OCI-LY3 (cell line): ENCODE results near the gene CEBPG.

ENCODE experiments used
- H2AFZ ChIP-seq: fragments of 200-600, 300-600 bp; shearing (Covaris generic); 2 replicates; pipeline ENCODE4 v1.6.0; 2014; ENCODE audit warnings: antibody characterized with exemption, low read depth, low read length
- H3K27ac ChIP-seq: fragments of 200-600, 300-600 bp; sonication (generic); 2 replicates; pipeline ENCODE4 v1.5.1; 2014; ENCODE audit warnings: mild to moderate bottlenecking, low read length, moderate library complexity, mixed read lengths
- H3K27me3 ChIP-seq: fragments of 200-600, 300-600 bp; sonication (generic); 2 replicates; pipeline ENCODE4 v1.6.1; 2014; ENCODE audit warnings: low read depth, low read length, mixed read lengths
- H3K36me3 ChIP-seq: fragments of 200-600, 300-600 bp; sonication (generic); replicated peaks from 2 replicates; pipeline ENCODE3; 2014; ENCODE audit warnings: low read depth, low read length, mixed read lengths
- H3K4me1 ChIP-seq: fragments of 300-600, 200-600 bp; sonication (generic); 2 replicates; pipeline ENCODE4 v1.6.1; 2014; ENCODE audit warnings: low read length, mixed read lengths
- H3K4me2 ChIP-seq: fragments of 200-600, 300-600 bp; sonication (generic); 2 replicates; pipeline ENCODE4 v1.6.1; 2014; ENCODE audit warnings: low read length, mixed read lengths
- H3K4me3 ChIP-seq: fragments of 300-600, 200-600 bp; sonication (generic); 2 replicates; pipeline ENCODE4 v1.5.1; 2014; ENCODE audit warnings: antibody characterized with exemption, mild to moderate bottlenecking, low read length, moderate library complexity
- H3K79me2 ChIP-seq: fragments of 300-600, 200-600 bp; shearing (Covaris generic); 2 replicates; pipeline ENCODE4 v1.6.1; 2014; ENCODE audit warnings: mild to moderate bottlenecking, low read length, mixed read lengths
- H3K9ac ChIP-seq: fragments of 300-600, 200-600 bp; shearing (Covaris generic); 2 replicates; pipeline ENCODE4 v1.6.0; 2014; ENCODE audit warnings: mild to moderate bottlenecking, low read length, moderate library complexity
- H3K9me3 ChIP-seq: fragments of 200-600, 300-600 bp; shearing (Covaris generic); 2 replicates; pipeline ENCODE4 v1.6.1; 2014; ENCODE audit warnings: low read length, mixed read lengths; ENCODE audit not compliant: insufficient read depth
- H4K20me1 ChIP-seq: fragments of 200-600, 300-600 bp; sonication (generic); 2 replicates; pipeline ENCODE4 v1.6.1; 2016; ENCODE audit warnings: low read length, mixed read lengths; ENCODE audit not compliant: insufficient read depth
- EZH2phosphoT487 ChIP-seq: fragments of 200-600 bp; shearing (Covaris generic); IDR thresholded peaks from 2 replicates; pipeline ENCODE4 v1.6.1; 2018; ENCODE audit warnings: antibody characterized with exemption, mixed run types, low read depth
- TF ChIP-seq, protein P1 (sequence below): fragments of 200-600, 300-600 bp; sonication (generic); IDR thresholded peaks from 2 replicates; pipeline ENCODE4 v1.5.1; 2014; ENCODE audit warnings: antibody characterized with exemption, low read length, low read depth

Gene CEBPG

GRCh38 chr19:33421368-33421767 lies 47.9 kb downstream of the CEBPG start:
- H3K79me2 ChIP-seq: no peaks in the 10 kb centered on the region
- TF ChIP-seq EZH2phosphoT487: no peak
- TF ChIP-seq, protein P1, sequence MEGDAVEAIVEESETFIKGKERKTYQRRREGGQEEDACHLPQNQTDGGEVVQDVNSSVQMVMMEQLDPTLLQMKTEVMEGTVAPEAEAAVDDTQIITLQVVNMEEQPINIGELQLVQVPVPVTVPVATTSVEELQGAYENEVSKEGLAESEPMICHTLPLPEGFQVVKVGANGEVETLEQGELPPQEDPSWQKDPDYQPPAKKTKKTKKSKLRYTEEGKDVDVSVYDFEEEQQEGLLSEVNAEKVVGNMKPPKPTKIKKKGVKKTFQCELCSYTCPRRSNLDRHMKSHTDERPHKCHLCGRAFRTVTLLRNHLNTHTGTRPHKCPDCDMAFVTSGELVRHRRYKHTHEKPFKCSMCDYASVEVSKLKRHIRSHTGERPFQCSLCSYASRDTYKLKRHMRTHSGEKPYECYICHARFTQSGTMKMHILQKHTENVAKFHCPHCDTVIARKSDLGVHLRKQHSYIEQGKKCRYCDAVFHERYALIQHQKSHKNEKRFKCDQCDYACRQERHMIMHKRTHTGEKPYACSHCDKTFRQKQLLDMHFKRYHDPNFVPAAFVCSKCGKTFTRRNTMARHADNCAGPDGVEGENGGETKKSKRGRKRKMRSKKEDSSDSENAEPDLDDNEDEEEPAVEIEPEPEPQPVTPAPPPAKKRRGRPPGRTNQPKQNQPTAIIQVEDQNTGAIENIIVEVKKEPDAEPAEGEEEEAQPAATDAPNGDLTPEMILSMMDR: no peak
- no peaks in the 10 kb centered on the region for H3K27me3 ChIP-seq
- H3K9ac ChIP-seq: no peak overlapping the region
- H3K27ac ChIP-seq: no peak overlapping the region
- H3K4me3 ChIP-seq: no peak overlapping the region
- peaks cover 3% of the 10 kb centered on the region; the same call in 1 of the 2 replicates for H3K4me1 ChIP-seq
- no peaks in the 10 kb centered on the region for H4K20me1 ChIP-seq
- H3K4me2 ChIP-seq: no peak overlapping the region
- H3K36me3 ChIP-seq: no peaks in the 10 kb centered on the region
- no peak overlapping the region for H2AFZ ChIP-seq
- H3K9me3 ChIP-seq: no peaks in the 10 kb centered on the region

- H3K36me3 ChIP-seq: no peaks in the 10 kb centered on the region
- no peak overlapping the region for H3K27ac ChIP-seq
Observed at GRCh38 chr19:33422369-33423180, 49.1 kb downstream of the CEBPG start.

GRCh38 chr19:33424181-33424580 lies 50.7 kb downstream of the CEBPG start:
- H3K4me3 ChIP-seq: no peak overlapping the region
- H3K4me2 ChIP-seq: no peak overlapping the region
- H3K4me1 ChIP-seq: no peaks in the 10 kb centered on the region
- H3K36me3 ChIP-seq: no peaks in the 10 kb centered on the region
- H3K27me3 ChIP-seq: no peaks in the 10 kb centered on the region
- TF ChIP-seq, protein P1: no peak
- no peak for TF ChIP-seq EZH2phosphoT487
- no peaks in the 10 kb centered on the region for H3K9me3 ChIP-seq
- H3K9ac ChIP-seq: no peak overlapping the region
- no peak overlapping the region for H3K27ac ChIP-seq
- no peaks in the 10 kb centered on the region for H3K79me2 ChIP-seq
- H4K20me1 ChIP-seq: no peaks in the 10 kb centered on the region
- H2AFZ ChIP-seq: no peak overlapping the region

More at GRCh38 chr19:33422369-33423180, 49.1 kb downstream of the CEBPG start:
- Histone ChIP-seq H3K27me3 (no peaks in the 10 kb centered on the region), H4K20me1 (no peaks in the 10 kb centered on the region), H3K79me2 (no peaks in the 10 kb centered on the region), H3K4me1 (no peaks in the 10 kb centered on the region), H3K4me2 (no peak overlapping the region), H3K4me3 (no peak overlapping the region), H2AFZ (no peak overlapping the region), H3K9ac (no peak overlapping the region), H3K9me3 (no peaks in the 10 kb centered on the region)
- no peak for TF ChIP-seq EZH2phosphoT487
- TF ChIP-seq, protein P1: no peak

DNA sequence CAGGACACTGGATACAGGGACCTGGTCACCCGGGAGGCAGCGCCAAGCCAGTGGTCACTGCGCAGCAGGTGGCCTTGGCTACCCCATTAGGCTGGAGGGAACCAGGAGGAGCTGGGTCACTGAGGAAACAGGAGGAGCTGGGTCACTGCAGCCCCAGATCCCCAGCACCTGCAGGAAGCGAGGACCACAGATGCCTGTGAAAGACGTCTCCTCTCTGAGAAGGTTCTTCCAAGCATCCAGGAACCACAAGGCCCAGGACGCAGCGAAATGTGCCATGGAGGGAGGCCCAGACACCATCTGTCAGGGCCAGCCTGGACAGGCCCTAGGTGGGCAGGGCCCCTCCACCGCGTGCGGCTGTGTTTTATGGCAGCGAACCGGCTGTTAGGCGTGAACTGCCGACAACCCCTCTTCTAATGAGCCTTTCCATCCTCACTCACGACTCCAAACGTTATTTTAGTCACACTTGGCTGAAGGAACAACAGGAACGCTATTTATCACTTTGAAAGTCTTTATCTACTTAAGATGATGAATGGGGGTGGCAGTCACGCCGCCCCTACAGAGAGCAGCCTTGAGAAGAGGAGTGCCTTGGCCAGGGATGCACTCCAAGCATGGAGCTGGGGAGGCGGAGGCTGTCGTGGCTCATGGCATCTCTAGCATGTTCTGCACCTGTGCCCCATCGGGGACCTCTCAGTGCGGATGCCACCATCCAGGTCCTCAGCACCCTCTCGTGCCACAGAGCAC lies 53.3 kb downstream of the CEBPG start:
- Histone ChIP-seq H4K20me1 (no peaks in the 10 kb centered on the region), H3K9me3 (no peaks in the 10 kb centered on the region), H2AFZ (no peak overlapping the region), H3K27ac (no peak overlapping the region), H3K79me2 (no peaks in the 10 kb centered on the region), H3K4me1 (no peaks in the 10 kb centered on the region), H3K27me3 (no peaks in the 10 kb centered on the region), H3K4me2 (no peak overlapping the region), H3K9ac (no peak overlapping the region), H3K36me3 (no peaks in the 10 kb centered on the region), H3K4me3 (no peak overlapping the region)
- TF ChIP-seq, protein P1: no peak
- no peak for TF ChIP-seq EZH2phosphoT487
